Epithelial cell of umbilical artery (primary cell): ENCODE data around the gene PIP4K2B. TPM values are rescaled to one million over a fixed set of nuclear protein-coding genes. Genes with fewer than 3 reads are reported as not detected.

Experiments used
- total RNA-seq: library from RNA; depleted of rRNA; stranded (reverse); fragments of >200 nt; gene quantifications from 2 replicates; pipeline ENCODE4 v1.2.3, GENCODE V29; 2014

Gene PIP4K2B
- 40.3 and 55.8 TPM in 2 replicates for total RNA-seq

GRCh38 chr17:38799501-38800236, at the start of gene PIP4K2B:
TSS of gene PIP4K2B (minus strand) at chr17:38799556. CDS start at chr17:38799424, 132 bp downstream.

DNA sequence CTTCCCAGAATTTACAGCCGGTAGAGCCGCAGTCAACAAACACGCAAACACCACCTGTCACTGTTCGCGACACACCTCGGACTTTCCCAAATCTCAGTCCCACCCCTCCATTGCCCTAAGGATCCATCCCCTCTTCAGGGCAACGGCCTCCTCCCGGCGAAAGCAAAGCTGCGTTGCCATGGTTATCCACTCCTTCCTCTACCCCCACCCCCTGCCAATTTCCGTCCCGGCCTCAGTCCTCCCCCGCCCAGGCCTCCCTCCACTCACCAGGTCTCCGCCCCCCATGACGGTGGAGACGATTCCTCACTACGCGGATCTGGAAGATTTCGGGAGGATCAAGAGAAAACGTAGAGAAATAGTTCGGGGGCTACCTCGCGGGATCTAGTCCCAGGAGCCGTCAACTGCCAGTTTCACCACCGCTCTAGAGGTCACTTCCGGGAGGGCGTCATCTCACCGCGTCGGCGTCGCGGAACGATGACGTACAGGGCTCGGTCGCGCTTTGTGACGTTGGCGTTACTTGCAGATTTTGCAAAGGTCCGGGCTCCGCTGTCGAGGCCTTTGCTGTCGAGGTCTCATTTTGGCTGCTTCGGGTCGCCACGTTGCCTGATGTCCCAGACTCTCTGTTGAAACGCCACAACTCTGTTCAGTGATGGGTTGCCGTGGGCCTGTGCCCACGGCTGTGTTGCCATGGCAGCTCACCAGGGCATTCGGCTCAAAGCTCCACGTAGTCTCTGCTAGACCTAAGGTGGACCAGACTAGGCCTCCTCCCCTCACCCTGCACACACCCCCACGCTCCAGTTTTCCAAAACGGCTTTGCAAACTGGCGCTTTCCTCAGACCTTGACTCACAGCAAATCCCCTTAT, 25.8 kb upstream of the PIP4K2B start, which contains the start of gene CWC25:
Gene CWC25, minus strand, starts transcription at position 423 of the 863 bp plus-strand sequence. Its CDS starts 138 bp downstream, at position 285.

DNA sequence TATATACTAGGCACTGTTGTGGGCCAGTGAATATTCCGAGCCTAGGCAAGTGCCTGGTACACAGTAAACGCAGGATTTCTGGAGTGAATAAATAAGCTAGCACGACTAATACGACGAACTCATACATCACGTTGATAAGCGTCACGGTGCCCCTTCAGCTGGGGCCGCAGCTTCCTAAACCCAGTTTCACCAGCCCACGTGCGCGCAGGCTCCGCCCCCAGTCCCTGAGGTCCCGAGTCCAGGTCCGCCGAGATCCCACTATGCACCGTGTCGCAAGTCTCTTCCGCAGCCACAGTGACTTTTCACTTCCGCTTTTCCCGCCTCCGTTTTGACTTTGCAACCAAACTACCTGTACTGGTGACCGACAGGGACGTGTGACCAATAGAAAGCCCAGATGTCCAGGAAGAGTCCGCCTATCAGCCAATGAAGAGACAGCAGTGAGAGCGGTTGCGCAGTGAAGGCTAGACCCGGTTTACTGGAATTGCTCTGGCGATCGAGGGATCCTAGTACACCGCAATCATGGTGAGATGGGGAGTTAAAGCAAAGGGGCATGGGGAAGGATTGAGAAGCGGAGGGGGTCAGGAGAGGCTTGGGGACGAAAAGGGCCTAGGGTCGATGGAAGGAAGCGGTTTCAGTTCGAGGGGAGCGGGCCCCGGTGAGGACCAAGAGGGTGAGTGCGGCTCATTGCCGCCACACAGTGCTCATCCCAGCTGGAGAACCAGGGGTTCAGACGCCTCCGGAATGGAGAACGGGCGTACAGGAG, 46.9 kb downstream of the PIP4K2B start, which contains the start of gene PSMB3:
Gene PSMB3, plus strand, starts transcription at position 434 of the 763 bp plus-strand sequence. Its CDS starts 86 bp downstream, at position 520.

GRCh38 chr17:38748149-38748891, 51.0 kb downstream of the PIP4K2B start, which contains the start of gene PCGF2:
TSS of gene PCGF2 (minus strand) at chr17:38748336. CDS start at chr17:38740402, 7,934 bp downstream.

GRCh38 chr17:38729886-38730525, 69.3 kb downstream of the PIP4K2B start, which contains the start of gene CISD3:
TSS of gene CISD3 (plus strand) at chr17:38730341. CDS start at chr17:38730359, 18 bp downstream.

Other genes starting within 250 kb of the PIP4K2B start
- 0.32 TPM in 1 of 2 replicates, not detected in the other for gene SRCIN1, start 193.6 kb downstream of the PIP4K2B start, total RNA-seq
- gene EPOP, start 124.6 kb downstream of the PIP4K2B start, total RNA-seq, result 1.5 and 4.2 TPM in 2 replicates
- 14.3 and 21.6 TPM in 2 replicates for gene MLLT6, start 94.3 kb downstream of the PIP4K2B start, total RNA-seq
- 4.9 and 5.3 TPM in 2 replicates for gene CISD3, start 69.2 kb downstream of the PIP4K2B start, total RNA-seq
- gene PCGF2, start 51.2 kb downstream of the PIP4K2B start, total RNA-seq, result 3.6 and 5.5 TPM in 2 replicates
- gene PSMB3, start 46.8 kb downstream of the PIP4K2B start, total RNA-seq, result 540 and 549 TPM in 2 replicates
- gene CWC25, start 25.8 kb upstream of the PIP4K2B start, total RNA-seq, result 7.8 and 9.7 TPM in 2 replicates
- 903 and 1,481 TPM in 2 replicates for gene RPL23, start 54.2 kb upstream of the PIP4K2B start, total RNA-seq
- 92.6 and 93.9 TPM in 2 replicates for gene LASP1, start 70.5 kb upstream of the PIP4K2B start, total RNA-seq
- gene FBXO47, start 167.8 kb upstream of the PIP4K2B start, total RNA-seq, result not detected in 2 replicates